Esophagus squamous epithelium (tissue), 4 donors: Measurements from ENCODE around the gene TSPEAR.

ENCODE experiments used
- CTCF ChIP-seq, 6 experiments: fragments of 450-650 bp in 4 of 6; fragments of 200-600 bp in 2 of 6; sonication (generic) in 2 of 6; IDR thresholded peaks; one replicate each; pipeline ENCODE4 v1.5.1; 2016 to 2019; ENCODE audit warnings: antibody characterized with exemption in 6 of 6, mild to moderate bottlenecking in 4 of 6, moderate library complexity in 4 of 6
- POLR2A ChIP-seq, 4 donors: fragments of 450-650 bp; IDR thresholded peaks; one replicate each; pipeline ENCODE4 v1.6.1; 2017; ENCODE audit warnings: antibody characterized with exemption in 4 of 4, mild to moderate bottlenecking in 4 of 4, moderate library complexity in 3 of 4

- no peak for TF ChIP-seq CTCF (IDR thresholded peaks at IDR 0.05)
- TF ChIP-seq POLR2A (IDR thresholded peaks at IDR 0.05): no peak
These were observed 217.0 kb downstream of the TSPEAR start for GRCh38 chr21:44494418-44494817.
